GM19395 (cell line): Measurements from ENCODE around the gene C1orf198.

Experiments used
- ATAC-seq: cut with Tn5 transposase; IDR thresholded peaks from one replicate; pipeline ENCODE4 v1.9.1; 2021; ENCODE audit warnings: mild to moderate bottlenecking, moderate library complexity; ENCODE audit not compliant: unreplicated experiment

The C1orf198 gene

DNA sequence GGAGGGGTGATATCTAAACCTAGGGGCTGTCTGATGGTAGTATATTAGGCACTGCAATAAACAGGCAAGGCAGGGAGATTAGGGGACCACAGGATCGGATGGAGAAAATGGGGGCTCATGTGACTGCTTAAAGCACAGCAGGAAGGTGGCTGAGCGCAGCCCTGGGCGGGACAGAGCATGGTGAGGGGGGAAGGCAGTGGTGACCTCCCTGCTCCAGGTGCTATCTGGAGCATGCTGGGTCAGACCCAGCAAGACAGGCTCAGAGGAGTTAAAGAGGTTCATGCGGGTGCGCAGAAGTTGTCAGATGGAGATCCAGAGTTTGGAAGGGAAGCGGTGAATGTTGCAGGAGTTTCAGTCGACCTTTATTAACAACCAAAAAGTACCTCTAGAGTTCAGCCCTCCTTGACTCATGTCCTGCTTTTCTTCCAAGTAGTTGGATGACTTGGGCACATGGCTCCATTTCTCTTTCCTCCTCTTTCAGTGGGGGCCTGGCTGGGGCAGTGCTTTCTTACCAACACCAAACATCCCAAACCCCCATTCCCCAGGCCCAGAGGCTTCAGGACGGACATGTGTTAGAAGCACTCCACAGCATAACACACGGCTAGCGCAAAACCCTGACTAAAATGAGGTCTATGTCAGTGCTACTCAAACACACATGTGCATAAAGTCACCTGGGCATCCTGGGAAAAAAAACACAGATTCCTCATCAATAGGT, 79.6 kb downstream of the C1orf198 start:
- no peak for ATAC-seq

DNA sequence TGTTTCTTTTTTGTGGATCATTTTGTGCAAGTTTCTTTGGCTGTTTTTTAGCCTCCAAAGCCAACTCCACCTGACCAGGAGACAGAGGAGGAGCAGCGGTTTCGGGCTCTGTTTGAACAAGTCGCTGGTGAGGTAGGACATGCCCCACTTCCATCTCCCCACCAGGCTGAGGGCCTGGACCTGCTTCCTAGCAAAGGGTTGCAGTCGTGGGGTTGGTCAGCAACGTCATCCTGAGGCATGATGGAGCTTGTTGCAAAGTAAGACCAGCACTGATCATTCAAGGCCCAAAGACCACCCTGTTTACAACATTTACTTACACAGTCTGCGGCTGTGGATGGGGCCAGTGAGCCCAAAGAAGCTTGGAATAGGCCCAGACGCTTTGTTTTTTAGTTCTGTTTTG, 80.8 kb downstream of the C1orf198 start:
- ATAC-seq, result no peak
